ENCODE results near the gene STIP1. TPM values are rescaled to one million over a fixed set of nuclear protein-coding genes. Genes with fewer than 3 reads are reported as not detected.

Gene STIP1
- total and polyA plus RNA-seq, 10 of the 15 experiments (the other 5 are each of a cell fraction or from before 2014, with no cell fraction given), result 25.2 to 291 (median 191) TPM

- TF ChIP-seq, protein P1, sequence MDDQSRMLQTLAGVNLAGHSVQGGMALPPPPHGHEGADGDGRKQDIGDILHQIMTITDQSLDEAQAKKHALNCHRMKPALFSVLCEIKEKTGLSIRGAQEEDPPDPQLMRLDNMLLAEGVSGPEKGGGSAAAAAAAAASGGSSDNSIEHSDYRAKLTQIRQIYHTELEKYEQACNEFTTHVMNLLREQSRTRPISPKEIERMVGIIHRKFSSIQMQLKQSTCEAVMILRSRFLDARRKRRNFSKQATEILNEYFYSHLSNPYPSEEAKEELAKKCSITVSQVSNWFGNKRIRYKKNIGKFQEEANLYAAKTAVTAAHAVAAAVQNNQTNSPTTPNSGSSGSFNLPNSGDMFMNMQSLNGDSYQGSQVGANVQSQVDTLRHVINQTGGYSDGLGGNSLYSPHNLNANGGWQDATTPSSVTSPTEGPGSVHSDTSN (IDR thresholded peaks at IDR 0.05; ENCODE audit: insufficient replicate concordance, low read depth, low read length), result no peak
- TF ChIP-seq BRCA1 (IDR thresholded peaks at IDR 0.05; ENCODE audit: low read depth, low read length) (no peak), MLLT1 (IDR thresholded peaks at IDR 0.05) (no peak), ZNF384 (IDR thresholded peaks at IDR 0.05; ENCODE audit: borderline replicate concordance, low read depth, low read length) (no peak), TBL1XR1 (IDR thresholded peaks at IDR 0.05; ENCODE audit: low read depth, low read length) (no peak), FOS (IDR thresholded peaks at IDR 0.05; ENCODE audit: borderline replicate concordance, extremely low read depth, insufficient read length) (no peak), CREB1 (IDR thresholded peaks at IDR 0.05; ENCODE audit: low read depth) (0 out of 2 replicates have a peak, but pooled peaks have one; percentile 39), MXI1 (IDR thresholded peaks at IDR 0.05; ENCODE audit: low read depth, low read length) (no peak; the same call in none of the 2 replicates), ZNF217 (IDR thresholded peaks at IDR 0.05) (peak; percentile 43; the same call in 1 of the 2 replicates), RUNX3 (IDR thresholded peaks at IDR 0.05; ENCODE audit: low read length) (peak; percentile 26; the same call in 1 of the 2 replicates), CBFB (IDR thresholded peaks at IDR 0.05; ENCODE audit: low read depth) (no peak), CHD2 (IDR thresholded peaks at IDR 0.05; ENCODE audit: borderline replicate concordance, low read depth, low read length) (no peak), ATF7 (IDR thresholded peaks at IDR 0.05; ENCODE audit: low read depth) (no peak), MYC (IDR thresholded peaks at IDR 0.05; ENCODE audit: insufficient read depth, insufficient read length, insufficient replicate concordance, low read length, severe bottlenecking) (no peak), RAD21 (IDR thresholded peaks at IDR 0.05; ENCODE audit: insufficient read depth, low read depth, low read length) (no peak)
- TF ChIP-seq, protein P2, sequence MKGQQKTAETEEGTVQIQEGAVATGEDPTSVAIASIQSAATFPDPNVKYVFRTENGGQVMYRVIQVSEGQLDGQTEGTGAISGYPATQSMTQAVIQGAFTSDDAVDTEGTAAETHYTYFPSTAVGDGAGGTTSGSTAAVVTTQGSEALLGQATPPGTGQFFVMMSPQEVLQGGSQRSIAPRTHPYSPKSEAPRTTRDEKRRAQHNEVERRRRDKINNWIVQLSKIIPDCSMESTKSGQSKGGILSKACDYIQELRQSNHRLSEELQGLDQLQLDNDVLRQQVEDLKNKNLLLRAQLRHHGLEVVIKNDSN (IDR thresholded peaks at IDR 0.05; ENCODE audit: borderline replicate concordance, extremely low read length, insufficient read depth, low read depth, low read length), result no peak
- TF ChIP-seq, protein P3, sequence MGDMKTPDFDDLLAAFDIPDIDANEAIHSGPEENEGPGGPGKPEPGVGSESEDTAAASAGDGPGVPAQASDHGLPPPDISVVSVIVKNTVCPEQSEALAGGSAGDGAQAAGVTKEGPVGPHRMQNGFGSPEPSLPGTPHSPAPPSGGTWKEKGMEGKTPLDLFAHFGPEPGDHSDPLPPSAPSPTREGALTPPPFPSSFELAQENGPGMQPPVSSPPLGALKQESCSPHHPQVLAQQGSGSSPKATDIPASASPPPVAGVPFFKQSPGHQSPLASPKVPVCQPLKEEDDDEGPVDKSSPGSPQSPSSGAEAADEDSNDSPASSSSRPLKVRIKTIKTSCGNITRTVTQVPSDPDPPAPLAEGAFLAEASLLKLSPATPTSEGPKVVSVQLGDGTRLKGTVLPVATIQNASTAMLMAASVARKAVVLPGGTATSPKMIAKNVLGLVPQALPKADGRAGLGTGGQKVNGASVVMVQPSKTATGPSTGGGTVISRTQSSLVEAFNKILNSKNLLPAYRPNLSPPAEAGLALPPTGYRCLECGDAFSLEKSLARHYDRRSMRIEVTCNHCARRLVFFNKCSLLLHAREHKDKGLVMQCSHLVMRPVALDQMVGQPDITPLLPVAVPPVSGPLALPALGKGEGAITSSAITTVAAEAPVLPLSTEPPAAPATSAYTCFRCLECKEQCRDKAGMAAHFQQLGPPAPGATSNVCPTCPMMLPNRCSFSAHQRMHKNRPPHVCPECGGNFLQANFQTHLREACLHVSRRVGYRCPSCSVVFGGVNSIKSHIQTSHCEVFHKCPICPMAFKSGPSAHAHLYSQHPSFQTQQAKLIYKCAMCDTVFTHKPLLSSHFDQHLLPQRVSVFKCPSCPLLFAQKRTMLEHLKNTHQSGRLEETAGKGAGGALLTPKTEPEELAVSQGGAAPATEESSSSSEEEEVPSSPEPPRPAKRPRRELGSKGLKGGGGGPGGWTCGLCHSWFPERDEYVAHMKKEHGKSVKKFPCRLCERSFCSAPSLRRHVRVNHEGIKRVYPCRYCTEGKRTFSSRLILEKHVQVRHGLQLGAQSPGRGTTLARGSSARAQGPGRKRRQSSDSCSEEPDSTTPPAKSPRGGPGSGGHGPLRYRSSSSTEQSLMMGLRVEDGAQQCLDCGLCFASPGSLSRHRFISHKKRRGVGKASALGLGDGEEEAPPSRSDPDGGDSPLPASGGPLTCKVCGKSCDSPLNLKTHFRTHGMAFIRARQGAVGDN (IDR thresholded peaks at IDR 0.05), result peak; percentile 50; the same call in 1 of the 2 replicates
- TF ChIP-seq, protein P4, sequence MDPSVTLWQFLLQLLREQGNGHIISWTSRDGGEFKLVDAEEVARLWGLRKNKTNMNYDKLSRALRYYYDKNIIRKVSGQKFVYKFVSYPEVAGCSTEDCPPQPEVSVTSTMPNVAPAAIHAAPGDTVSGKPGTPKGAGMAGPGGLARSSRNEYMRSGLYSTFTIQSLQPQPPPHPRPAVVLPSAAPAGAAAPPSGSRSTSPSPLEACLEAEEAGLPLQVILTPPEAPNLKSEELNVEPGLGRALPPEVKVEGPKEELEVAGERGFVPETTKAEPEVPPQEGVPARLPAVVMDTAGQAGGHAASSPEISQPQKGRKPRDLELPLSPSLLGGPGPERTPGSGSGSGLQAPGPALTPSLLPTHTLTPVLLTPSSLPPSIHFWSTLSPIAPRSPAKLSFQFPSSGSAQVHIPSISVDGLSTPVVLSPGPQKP (IDR thresholded peaks at IDR 0.05; ENCODE audit: low read depth, low read length), result no peak
- TF ChIP-seq, protein P5, sequence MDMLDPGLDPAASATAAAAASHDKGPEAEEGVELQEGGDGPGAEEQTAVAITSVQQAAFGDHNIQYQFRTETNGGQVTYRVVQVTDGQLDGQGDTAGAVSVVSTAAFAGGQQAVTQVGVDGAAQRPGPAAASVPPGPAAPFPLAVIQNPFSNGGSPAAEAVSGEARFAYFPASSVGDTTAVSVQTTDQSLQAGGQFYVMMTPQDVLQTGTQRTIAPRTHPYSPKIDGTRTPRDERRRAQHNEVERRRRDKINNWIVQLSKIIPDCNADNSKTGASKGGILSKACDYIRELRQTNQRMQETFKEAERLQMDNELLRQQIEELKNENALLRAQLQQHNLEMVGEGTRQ (IDR thresholded peaks at IDR 0.05; ENCODE audit: borderline replicate concordance, low read depth, low read length), result no peak
Observed at GRCh38 chr11:64206457-64207255, 20.7 kb downstream of the STIP1 start, which contains the start of gene FERMT3 (continued).

Measured in GM12878 (cell line).